Cardiac fibroblast (primary cell): Measurements from ENCODE around the gene UNK.

Experiments used
- DNase-seq, 2 donors: peaks; one replicate each; pipeline versions ENCODE4 v3.0.0 to v3.0.0-alpha.2; 2010; ENCODE audit warnings: low read depth in 2 of 2
- H3K4me3 ChIP-seq, 2 donors: replicated peaks in 1 of 2; 1 replicate in 1 of 2; 2 replicates in 1 of 2; pipeline ENCODE4 v1.5.1; 2011; ENCODE audit warnings: low read depth in 2 of 2, low read length in 2 of 2, mild to moderate bottlenecking in 2 of 2, moderate library complexity in 1 of 2
- TF ChIP-seq, protein P1 (sequence below): IDR thresholded peaks from one replicate; pipeline ENCODE4 v1.5.1; 2011; ENCODE audit warnings: low read depth, mild to moderate bottlenecking, low read length, inconsistent platforms

Gene UNK

DNA sequence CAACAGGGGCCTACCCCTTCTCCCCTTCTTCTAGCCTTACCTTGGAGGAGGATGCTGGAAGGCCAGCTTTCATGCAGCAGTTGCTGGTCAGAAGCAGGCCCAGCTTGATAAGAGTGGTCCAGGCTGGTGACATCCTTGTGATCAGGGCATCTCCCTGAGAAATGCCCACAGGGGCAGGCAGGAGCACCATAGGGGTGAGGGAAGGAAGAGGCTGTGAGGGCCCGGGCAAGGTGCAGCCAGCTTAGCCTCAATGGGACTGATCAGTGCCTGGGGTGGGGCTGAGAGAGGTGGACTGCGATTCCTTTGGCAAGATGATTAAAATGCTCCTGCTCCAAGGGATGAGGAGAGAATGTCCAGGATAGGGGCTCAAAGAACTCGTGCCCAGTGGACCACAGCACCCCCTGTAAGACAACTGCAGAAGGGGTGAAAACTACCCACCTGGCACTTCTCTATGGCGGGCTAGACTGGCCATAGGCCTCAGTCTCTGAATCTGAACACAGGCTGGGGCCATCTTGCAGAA is 10.1 kb upstream of the UNK start:
- peak in 1 of 2 donors; percentile 19 for DNase-seq

DNA sequence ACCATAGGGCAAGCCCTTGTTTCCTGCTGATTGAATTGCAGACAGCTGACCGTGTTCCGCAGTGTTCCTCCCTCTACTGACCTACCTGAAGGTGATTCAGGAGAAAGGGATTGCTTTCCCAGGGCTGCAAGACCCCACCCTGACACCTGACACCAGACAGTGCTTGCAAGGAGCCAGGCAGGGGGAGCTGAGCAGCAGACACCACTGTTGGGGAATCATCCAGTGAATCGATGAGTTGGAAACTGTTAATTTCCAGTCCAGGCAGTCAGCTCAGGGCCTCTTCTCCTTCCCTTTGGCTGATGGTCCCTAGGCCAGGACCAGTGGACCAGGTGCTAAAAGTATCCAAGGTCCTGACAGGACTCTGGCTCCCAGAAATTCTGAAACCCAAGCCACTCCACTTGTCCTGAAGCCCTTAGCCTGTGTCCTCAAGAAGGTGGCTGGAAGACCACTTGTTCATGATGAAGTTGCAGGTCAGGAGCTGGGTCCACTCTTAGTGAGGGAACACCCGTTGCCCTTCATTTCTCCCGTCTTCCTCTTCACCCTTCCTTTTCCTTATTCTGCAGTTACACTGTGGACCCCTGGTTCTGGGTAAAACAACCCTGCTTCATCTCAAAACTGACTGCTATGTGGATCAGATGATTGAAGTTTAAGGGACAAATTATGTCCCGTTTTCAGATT is 9.5 kb upstream of the UNK start:
- no peak overlapping the region for H3K4me3 ChIP-seq
- TF ChIP-seq, protein P1, sequence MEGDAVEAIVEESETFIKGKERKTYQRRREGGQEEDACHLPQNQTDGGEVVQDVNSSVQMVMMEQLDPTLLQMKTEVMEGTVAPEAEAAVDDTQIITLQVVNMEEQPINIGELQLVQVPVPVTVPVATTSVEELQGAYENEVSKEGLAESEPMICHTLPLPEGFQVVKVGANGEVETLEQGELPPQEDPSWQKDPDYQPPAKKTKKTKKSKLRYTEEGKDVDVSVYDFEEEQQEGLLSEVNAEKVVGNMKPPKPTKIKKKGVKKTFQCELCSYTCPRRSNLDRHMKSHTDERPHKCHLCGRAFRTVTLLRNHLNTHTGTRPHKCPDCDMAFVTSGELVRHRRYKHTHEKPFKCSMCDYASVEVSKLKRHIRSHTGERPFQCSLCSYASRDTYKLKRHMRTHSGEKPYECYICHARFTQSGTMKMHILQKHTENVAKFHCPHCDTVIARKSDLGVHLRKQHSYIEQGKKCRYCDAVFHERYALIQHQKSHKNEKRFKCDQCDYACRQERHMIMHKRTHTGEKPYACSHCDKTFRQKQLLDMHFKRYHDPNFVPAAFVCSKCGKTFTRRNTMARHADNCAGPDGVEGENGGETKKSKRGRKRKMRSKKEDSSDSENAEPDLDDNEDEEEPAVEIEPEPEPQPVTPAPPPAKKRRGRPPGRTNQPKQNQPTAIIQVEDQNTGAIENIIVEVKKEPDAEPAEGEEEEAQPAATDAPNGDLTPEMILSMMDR: no peak
- DNase-seq: peak in 1 of 2 donors; percentile 64

More for the DNA sequence above, 10.1 kb upstream of the UNK start:
- no peak overlapping the region for H3K4me3 ChIP-seq
- TF ChIP-seq, protein P1: no peak

DNA sequence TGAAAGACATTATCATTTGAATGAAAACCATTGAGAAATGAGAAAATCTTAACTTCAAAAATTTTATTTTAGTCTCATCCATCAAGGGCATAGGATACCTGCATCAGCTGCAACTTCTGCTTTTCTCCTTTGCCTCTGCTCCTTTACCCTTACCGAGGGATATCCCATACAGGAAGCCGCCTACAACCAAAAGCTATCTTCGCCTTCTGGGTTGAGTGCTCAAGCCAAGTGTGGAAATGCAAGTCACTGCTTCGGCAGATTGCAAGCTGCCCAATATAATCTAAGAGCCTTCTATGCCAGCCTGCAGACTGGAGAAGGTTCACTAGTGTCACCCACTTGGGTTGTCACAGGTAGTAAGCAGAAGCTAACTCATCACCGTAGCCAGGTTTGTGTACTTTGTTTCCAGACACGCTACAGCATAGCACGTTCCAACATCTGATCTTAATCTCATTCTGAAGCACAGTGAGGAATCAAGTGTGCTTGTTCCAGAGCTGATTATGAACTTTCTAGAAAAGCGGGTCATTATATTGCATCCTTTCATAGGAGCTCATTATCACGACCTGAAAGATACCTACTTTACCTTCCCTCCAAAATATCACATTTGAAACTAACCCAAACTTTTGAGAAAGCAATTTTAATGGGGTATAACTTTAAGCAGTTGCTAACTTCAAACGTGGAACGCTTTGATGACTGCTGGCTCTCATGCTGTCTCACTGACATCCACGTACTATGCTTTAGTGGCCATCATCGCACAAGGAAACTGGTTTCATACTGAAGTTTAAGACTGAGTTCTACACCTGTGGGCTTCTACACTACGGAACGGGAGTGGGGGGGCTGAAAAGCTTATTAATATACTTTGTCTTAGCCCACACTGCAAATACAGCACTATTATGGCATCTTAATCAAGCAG is 8.0 kb upstream of the UNK start:
- DNase-seq: peak; percentile 42 to 65
- TF ChIP-seq, protein P1: no peak
- peak overlapping the region; percentile 18 to 90 for H3K4me3 ChIP-seq

DNA sequence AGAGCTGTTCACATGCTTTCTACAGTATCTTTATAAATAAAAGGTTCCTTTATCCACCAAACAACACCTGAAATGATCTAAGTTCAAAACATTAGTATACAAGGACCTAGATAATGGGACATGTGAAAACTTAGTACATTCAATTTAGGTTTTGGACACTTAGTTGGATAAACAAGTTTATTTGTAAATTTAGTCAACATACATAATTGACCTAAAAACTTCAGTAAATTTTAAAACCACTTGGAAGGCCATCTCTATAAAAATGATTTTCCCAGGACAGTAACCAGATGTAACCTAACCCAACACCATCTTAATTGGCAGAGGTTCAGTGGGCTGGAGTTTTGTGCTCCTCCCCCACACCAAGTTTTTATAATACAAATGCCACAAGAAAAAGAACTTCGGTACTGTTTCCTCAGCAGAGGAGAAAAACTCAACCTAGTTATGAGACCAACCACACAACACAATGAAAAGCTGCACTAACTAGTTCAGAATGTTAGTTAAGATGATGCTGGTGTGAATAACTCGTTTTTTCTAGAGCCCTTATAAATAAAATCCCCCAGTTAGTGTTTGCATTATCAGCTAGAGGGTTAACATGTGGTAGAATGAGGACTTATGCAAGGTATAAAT is 7.2 kb upstream of the UNK start:
- TF ChIP-seq, protein P1: no peak
- H3K4me3 ChIP-seq: peak overlapping the region; percentile 83 to 90
- peak; percentile 30 to 55 for DNase-seq

DNA sequence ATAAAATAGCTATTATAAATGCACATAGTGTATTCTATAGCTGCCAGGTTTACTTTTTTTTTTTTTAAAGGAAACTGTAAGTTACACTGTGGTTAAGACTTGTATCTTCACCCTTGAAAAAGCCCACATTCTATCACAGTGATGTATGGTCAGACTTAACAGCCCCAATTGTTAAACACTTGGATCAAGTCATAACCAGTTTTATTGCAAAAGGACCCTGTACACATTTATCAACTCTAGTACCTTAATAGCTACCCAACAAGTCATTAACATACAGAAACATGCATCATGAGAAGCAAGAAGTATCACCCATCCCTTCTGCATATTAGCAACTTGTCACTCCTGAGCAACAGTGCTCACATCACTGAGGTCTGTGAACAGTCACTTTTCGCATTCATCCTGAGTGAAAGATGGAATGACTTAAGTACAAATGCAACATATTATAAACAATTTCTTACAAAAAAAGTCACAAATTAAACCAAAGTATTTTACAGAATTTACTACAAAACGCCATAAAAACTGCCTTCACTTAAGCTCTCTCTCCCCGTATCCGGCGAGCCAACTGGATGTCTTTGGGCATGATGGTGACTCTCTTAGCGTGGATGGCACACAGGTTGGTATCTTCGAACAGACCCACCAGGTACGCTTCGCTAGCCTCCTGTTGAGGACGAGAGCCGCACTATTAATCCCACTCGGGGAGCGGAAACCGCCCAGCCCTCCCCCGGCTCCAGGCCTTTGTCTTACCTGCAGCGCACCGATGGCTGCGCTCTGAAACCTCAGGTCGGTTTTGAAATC is 6.3 kb upstream of the UNK start:
- peak in 1 of 2 donors; percentile 24 for DNase-seq

DNA sequence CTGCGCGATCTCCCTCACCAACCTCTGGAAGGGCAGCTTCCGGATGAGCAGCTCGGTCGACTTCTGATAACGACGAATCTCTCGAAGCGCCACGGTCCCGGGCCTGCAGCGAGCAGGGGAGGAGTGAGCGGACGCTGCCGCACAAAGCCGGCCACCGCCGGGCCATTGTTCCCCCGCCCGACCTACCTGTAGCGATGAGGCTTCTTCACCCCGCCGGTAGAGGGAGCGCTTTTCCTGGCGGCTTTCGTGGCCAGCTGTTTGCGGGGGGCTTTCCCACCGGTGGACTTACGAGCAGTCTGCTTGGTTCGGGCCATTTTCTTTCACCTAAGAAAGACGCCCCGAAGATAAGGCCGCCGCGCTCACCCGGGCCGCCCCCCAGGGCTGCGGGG is 5.8 kb upstream of the UNK start:
- H3K4me3 ChIP-seq: peak overlapping the region; percentile 83 to 90
- TF ChIP-seq, protein P1: peak; percentile 61
- no peak for DNase-seq

More for the DNA sequence above, 6.3 kb upstream of the UNK start:
- H3K4me3 ChIP-seq: peak overlapping the region; percentile 83 to 90
